Measurements from ENCODE around the gene SMAD1.
A peak's percentile ranks its signal among the peaks of the same experiment; 100 is the strongest.

Gene SMAD1

DNA sequence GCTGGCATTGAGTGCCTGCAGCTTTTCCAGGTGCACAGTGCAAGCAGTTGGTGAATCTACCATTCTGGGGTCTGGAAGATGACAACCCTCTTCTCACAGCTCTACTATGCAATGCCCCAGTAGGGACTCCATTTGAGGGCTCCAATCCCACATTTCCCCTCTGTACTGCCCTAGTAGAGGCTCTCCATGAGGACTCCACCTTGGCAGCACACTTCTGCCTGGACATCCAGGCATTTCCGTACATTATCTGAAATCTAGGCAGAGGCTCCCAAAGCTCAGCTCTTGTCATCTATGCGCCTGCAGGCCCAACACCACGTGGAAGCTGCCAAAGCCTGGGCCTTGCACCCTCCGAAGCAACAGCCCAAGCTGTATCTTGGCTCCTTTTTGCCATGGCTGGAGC is 8.4 kb upstream of the SMAD1 start:
- in situ Hi-C loops (cut with HindIII; ENCODE audit: low sequenced_read_pairs), result no loop called here
- TF ChIP-seq, protein P1, sequence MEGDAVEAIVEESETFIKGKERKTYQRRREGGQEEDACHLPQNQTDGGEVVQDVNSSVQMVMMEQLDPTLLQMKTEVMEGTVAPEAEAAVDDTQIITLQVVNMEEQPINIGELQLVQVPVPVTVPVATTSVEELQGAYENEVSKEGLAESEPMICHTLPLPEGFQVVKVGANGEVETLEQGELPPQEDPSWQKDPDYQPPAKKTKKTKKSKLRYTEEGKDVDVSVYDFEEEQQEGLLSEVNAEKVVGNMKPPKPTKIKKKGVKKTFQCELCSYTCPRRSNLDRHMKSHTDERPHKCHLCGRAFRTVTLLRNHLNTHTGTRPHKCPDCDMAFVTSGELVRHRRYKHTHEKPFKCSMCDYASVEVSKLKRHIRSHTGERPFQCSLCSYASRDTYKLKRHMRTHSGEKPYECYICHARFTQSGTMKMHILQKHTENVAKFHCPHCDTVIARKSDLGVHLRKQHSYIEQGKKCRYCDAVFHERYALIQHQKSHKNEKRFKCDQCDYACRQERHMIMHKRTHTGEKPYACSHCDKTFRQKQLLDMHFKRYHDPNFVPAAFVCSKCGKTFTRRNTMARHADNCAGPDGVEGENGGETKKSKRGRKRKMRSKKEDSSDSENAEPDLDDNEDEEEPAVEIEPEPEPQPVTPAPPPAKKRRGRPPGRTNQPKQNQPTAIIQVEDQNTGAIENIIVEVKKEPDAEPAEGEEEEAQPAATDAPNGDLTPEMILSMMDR (IDR thresholded peaks at IDR 0.05; ENCODE audit: low read depth, low read length, missing control alignments), result no peak
- no peak for DNase-seq (ENCODE audit: low read depth)
- no peak overlapping the region for H3K4me3 ChIP-seq (ENCODE audit: low read depth, low read length)

GRCh38 chr4:145480257-145480656 is 1.4 kb upstream of the SMAD1 start:
- in situ Hi-C loops (cut with HindIII; ENCODE audit: low sequenced_read_pairs), result no loop called here
- DNase-seq (ENCODE audit: low read depth), result no peak
- TF ChIP-seq, protein P1 (IDR thresholded peaks at IDR 0.05; ENCODE audit: low read depth, low read length, missing control alignments), result no peak
- no peak overlapping the region for H3K4me3 ChIP-seq (ENCODE audit: low read depth, low read length)

- H3K4me3 ChIP-seq (ENCODE audit: low read depth, low read length), result peak overlapping the region; percentile 80
- no peak for DNase-seq (ENCODE audit: low read depth)
- TF ChIP-seq, protein P1 (IDR thresholded peaks at IDR 0.05; ENCODE audit: low read depth, low read length, missing control alignments), result no peak
- in situ Hi-C loops (cut with HindIII; ENCODE audit: low sequenced_read_pairs), result no loop called here
These were observed 222 bp downstream of the SMAD1 start for GRCh38 chr4:145481942-145482208.

- peak; percentile 55 for DNase-seq (ENCODE audit: low read depth)
- in situ Hi-C loops (cut with HindIII; ENCODE audit: low sequenced_read_pairs), result no loop called here
- peak overlapping the region; percentile 80 for H3K4me3 ChIP-seq (ENCODE audit: low read depth, low read length)
- TF ChIP-seq, protein P1 (IDR thresholded peaks at IDR 0.05; ENCODE audit: low read depth, low read length, missing control alignments), result no peak
These were observed 770 bp downstream of the SMAD1 start for GRCh38 chr4:145482209-145483037.

DNA sequence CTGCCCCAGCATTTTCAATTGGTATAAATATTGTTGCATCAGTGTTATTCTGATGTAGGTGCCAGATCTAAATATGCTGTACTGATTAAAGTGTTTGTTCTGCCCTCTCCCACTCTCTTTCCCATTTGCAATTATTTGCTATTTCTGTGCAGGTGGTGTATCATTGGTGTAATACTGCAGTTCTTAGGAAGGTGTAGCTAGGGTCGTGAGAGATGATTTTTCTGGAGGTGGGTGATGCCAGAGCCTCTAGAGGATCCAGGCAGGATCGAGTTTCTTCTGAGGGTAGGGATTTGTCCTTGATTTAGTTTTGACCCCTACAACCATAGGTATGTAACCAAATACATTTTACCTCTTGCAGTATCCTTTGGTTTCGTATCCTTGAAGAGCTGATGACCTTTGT is 1.9 kb downstream of the SMAD1 start:
- in situ Hi-C loops (cut with HindIII; ENCODE audit: low sequenced_read_pairs), result no loop called here
- DNase-seq (ENCODE audit: low read depth), result no peak
- TF ChIP-seq, protein P1 (IDR thresholded peaks at IDR 0.05; ENCODE audit: low read depth, low read length, missing control alignments), result no peak
- peak overlapping the region; percentile 80 for H3K4me3 ChIP-seq (ENCODE audit: low read depth, low read length)

GRCh38 chr4:145484225-145484846 is 2.7 kb downstream of the SMAD1 start:
- TF ChIP-seq, protein P1 (IDR thresholded peaks at IDR 0.05; ENCODE audit: low read depth, low read length, missing control alignments), result no peak

More at GRCh38 chr4:145484225-145484846, 2.7 kb downstream of the SMAD1 start:
- DNase-seq (ENCODE audit: low read depth), result no peak
- H3K4me3 ChIP-seq (ENCODE audit: low read depth, low read length), result peak overlapping the region; percentile 18
- in situ Hi-C loops (cut with HindIII; ENCODE audit: low sequenced_read_pairs), result no loop called here
